ENCODE measurements around the gene PLG.
A peak's percentile ranks its signal among the peaks of the same experiment; 100 is the strongest.
"Not testable (repeated sequence)": the region's sequence is repeated elsewhere in the genome, so short reads cannot be mapped to it uniquely, and the experiment has no call there.

PLG gene

DNA sequence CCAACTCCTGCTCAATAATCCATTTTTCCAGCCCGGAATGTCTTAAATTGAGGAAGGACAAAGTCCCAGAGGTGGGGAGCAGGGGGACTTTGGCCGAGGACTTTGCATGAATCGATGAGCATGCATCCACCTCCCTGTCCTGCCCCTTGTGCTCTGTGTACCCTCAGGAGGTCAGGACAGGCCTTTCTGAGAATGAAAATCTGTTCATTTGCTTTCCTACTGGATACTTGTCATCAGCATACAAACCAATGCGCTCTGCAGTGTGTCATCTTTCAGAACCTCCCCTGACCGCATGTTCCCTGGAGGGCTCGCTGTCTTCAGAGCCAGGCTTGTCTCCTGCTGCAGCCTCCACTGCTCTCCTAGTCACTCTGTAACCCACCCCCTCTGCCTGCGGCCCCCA, 2.6 kb downstream of the PLG start:
- not testable (repeated sequence) for DNase-seq (ENCODE audit: low read depth)

DNA sequence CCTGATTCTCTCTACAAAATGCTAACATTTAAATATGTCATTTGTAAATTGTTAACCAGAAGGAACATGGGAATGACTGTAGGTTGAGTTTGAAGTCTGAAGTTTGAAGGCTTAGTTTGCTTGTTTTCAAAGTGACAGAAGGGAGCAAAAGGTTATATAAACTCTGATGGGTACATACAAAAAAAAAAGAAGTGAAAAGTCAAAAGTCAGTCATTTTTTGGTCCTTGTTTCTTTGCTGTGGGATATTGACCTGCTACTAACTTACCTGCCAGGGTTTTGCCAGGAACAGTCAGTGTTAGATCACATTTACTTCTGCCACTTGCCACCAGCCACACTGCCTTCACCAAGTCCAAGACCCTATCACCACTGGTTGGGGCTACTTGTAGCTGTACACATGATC, 6.9 kb downstream of the PLG start:
- not testable (repeated sequence) for DNase-seq (ENCODE audit: low read depth)

DNA sequence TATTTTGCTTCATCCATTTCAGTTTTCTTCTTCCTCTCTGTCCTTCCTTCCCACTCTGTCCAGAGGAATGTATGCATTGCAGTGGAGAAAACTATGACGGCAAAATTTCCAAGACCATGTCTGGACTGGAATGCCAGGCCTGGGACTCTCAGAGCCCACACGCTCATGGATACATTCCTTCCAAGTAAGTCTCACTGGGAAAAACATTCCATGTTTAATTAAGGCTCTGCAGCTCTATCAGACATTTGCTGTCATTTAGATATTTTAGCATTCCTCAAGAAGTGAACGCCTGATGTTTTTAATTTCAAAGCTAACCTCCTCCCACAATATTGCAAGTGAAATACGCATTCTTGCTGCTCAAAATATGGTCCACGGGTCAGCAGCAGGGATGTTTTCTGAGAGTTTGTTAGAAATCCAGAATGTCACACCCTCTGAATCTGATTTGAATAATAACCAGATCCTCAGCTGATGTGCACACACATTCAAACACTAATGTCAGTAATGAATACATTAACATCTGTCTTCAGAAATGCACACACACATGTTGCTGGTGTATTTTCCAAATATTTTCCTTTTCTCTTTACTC, 12.8 kb downstream of the PLG start:
- no peak for DNase-seq (ENCODE audit: low read depth)

DNA sequence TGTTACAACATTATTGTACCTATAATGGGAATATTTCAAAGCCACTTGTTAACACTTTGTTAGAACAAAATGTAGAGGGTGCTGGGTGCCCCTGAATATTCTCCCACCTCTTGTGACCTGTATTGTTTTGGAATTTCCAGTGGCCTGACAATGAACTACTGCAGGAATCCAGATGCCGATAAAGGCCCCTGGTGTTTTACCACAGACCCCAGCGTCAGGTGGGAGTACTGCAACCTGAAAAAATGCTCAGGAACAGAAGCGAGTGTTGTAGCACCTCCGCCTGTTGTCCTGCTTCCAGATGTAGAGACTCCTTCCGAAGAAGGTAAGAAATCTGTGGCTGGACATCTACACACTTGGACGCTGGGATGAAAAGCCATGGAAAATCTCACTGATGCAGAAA, 28.9 kb downstream of the PLG start:
- DNase-seq (ENCODE audit: low read depth) = peak; percentile 6

DNA sequence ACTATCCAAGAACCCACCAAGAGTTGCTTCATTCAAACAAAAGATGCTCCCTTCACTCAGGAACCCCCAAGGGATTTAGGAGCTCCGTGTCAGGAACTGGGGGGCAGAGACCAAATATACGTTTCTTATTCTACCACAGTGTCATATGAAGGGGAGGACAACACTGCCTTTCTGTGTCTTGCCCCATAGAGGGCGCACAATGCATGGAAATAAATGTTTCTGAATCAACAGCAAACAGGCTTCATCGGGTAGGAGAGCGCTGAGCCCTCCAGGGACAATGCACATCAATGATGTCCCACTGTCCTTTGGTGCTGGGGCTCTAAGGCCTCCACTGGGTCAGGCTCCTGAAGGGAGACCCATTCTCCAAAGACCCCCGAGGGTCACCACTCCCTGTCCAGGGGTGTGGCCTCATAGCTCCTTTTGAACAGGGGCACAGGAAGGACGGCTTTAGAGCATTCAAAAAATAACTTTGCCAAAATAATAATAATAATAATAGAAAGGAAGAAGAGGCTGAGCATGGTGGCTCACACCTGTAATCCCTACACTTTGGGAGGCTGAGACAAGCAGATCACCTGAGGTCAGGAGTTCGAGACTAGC, 31.1 kb downstream of the PLG start:
- DNase-seq (ENCODE audit: low read depth) = peak; percentile 48

DNA sequence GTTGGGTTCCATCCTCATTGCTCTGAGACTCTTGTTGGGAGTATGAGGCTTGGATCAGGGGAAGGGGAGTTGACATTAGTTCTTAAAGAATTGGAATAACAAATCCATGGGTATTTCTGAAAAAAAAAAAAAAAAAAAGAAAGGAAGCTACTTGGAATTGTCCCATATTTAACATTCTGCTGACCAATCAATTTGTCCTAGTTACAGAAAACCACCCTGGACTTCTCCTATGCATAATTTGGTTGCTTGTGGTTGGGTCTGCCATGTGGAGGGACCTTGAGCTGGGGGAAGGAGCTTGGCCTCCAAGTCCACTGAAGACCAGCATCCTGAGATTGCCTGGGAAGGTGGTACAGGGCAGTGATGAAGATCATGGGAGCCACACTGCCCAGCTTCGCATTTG, 32.6 kb downstream of the PLG start:
- no peak for DNase-seq (ENCODE audit: low read depth)

DNA sequence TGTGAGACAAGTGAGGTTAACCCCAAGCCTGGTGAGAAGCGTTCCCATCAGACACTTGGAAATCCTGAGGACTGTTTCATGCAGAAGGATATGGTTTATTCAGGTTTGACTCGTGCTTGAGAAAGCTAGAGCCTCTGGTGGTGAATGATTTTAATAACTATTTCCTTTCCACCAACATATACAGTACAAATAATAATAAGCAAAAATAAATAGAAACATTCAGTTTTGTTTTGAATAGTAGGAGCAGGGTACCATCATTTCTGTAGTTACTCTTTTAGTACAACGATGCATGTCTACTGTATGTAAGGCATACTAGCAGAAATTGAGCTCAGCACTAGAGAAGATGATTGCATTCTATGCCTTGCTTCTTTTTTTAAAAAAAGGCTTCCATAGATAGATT, 33.5 kb downstream of the PLG start:
- DNase-seq (ENCODE audit: low read depth) = no peak

DNA sequence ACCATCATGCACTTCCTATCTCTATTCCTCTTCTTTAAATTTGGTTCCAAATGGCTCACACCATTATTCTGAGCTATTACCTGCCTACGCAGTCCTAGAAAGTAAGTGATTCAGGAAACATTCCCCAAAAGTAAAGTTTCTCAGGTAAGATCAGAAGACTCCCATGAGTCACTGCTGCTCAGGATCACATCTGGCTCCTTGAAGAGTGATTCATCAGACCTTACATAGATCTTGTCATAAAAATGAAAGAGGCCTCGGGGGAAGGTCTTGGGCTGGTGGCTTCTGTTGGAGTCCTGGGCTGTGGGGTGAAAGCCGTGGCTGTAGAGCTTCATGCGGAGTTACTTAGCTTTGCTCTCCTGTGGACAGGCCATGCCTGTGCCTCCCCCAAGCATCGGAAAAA, 35.9 kb downstream of the PLG start:
- no peak for DNase-seq (ENCODE audit: low read depth)

DNA sequence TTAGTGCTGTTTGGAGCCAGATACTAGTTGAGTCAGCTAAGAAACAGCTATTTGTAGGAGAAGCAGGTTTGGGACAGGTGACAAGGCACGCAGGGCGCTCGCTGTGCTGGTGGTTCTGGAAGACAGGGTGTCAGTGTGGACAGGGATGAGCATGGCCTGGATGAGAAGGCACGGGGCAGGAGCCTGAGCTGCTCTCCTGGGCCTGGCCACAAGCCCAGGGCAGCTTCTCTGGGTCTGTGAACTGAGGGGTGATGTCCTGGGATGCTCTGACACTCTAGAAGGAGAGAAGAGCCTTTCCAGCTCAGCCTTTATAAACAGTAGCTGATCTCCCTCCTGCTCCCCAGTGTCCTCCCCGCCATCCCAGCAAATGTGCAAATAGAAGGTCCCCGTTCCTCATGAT, 37.9 kb downstream of the PLG start:
- no peak for DNase-seq (ENCODE audit: low read depth)

DNA sequence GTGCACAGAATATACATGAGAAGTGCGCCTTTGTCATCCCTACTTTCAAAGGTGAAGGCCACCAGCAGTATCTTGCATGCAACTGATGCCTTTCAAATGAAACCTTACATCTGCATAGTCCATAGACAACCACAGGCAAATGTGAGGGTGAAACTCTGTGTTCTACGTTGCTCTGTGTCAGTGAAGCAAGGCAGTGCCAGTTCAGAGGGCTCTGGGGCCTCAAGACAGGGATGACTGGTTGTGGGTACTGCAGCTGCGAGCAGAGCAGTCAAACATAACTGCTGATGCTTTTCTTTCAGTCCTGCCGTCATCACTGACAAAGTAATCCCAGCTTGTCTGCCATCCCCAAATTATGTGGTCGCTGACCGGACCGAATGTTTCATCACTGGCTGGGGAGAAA, 39.0 kb downstream of the PLG start:
- not testable (repeated sequence) for DNase-seq (ENCODE audit: low read depth)

DNA sequence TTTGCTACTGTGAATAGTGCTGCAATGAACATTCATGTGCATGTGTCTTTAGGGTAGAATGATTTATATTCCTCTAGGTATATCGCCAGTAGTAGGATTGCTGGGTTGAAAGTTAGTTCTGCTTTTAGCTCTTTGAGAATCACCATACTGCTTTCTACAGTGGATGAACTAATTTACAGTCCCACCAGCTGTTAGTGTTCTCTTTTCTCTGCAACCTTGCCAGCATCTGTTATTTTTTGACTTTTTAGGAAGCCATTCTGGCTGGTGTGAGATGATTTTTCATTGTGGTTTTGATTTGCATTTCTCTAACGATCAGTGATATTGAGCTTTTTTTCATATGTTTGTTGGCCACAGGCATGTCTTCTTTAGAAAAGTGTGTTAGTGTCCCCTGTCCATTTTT, 40.0 kb downstream of the PLG start:
- DNase-seq (ENCODE audit: low read depth) = no peak

DNA sequence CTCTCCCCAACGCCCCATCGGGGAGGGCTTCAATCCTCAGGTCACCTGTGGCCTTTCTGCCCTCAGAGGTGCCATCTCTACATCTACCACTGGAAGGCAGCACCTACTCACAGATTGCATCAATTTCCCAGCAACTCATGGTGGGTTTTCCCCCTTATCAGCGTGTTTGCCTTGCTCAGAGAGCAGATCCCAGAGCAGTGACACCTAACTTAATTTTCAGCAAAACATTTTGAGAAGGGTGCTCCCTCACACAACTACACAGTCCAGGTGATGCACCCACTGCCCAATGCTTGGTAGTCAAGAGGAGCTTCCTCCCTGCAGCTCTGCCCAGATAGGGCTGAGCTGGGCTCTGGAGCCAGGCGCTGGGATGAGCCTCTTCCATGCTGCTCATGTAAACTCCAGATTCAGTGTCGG, 48.2 kb downstream of the PLG start:
- no peak for DNase-seq (ENCODE audit: low read depth)

DNA sequence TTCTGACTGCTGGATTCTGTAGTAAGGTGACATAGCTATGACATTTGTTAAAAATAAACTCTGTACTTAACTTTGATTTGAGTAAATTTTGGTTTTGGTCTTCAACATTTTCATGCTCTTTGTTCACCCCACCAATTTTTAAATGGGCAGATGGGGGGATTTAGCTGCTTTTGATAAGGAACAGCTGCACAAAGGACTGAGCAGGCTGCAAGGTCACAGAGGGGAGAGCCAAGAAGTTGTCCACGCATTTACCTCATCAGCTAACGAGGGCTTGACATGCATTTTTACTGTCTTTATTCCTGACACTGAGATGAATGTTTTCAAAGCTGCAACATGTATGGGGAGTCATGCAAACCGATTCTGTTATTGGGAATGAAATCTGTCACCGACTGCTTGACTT, 51.2 kb downstream of the PLG start:
- not testable (repeated sequence) for DNase-seq (ENCODE audit: low read depth)

DNA sequence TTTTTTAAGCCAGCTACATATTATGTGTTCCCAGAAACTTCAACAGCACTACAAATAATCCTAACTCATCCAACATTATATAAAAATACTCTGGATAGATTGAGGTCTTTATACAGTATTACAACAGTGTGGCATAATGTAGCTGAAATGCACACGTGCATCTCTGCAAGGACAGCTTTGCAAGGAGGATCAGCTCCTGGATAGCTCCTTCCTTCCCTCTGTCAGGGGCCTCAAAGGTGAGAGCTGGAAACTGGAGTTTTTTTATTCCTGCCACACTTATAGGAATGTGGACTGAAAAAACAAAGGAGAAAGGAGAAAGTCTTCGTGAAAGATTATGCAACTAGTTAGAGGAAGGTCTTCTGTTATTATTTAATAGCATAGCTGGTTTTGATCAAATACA, 53.1 kb downstream of the PLG start:
- DNase-seq (ENCODE audit: low read depth) = no peak

DNA sequence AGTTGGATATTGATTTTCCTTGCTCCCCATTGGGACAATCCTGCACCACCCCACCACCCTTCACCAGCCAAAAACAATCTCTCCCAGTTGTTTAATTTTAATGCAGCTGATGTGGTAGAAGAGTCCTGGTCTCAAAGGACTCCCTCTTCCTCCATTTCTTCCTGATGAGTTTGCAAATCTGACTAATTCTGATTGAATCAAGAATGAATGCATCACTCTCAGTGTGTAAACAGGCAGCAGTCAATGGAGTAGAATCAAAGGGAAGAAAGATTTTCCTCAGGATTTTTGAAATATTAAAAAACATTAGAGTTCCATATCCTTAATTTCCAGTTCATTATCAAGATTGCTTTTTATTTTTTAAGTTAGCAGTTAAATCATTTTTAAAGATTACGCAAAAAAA, 54.0 kb downstream of the PLG start:
- DNase-seq (ENCODE audit: low read depth) = no peak

DNA sequence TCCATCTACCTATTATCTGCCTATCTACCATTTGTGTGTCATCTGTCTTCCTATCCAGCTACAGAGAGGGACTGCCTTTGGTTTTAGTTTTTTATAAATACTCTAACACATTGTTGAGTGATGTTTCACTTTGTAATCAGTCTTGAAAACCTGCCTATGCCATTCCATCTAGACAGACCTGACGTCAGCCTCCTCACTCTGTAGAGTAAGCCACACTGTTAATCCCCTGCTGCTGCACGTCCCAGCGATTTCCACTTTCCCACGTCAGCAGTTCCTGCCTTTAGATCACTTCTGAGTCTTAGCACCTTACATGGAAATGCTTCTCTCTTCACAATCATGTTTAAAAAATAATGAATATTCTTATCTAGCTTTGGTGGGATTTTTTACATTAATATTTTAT, 54.8 kb downstream of the PLG start:
- no peak for DNase-seq (ENCODE audit: low read depth)

DNA sequence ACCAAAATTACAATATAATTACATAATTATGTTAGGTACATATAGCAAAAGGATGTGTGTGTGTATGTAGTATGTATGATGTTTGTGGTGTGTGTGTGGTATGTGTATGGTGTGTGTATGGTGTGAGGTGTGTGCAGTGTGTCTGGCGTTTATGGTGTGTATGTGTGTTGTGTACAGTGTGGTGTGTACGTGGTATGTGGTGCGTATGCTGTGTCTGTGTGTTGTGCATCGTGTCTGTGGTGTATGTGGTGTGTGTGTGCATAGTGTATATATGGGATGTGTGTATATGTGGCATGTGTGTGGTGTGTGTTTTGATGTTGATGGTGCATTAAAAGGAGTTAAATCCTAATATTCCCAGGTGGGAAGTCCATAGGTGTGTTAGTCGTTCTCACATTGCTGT, 62.8 kb downstream of the PLG start:
- DNase-seq (ENCODE audit: low read depth) = no peak

DNA sequence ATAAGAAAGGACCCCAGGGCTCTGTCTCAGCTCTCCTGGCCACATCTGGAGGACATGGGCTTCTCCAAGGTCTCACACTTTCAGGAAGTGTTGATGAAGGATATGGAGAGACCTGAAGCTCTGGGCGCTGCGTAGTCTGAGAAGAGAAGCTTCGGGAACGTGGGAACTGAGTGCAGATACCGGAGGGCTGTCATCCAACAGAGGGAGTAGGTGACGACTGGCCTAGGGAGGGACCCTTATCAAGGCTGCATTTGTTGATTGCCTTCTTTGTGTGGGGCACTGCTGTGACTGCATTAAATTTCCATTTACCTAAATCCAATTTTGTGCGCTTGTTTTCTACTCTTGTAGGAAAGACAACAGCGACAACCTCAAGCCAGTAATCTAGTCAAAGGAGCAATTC, 63.4 kb downstream of the PLG start:
- DNase-seq (ENCODE audit: low read depth) = no peak

DNA sequence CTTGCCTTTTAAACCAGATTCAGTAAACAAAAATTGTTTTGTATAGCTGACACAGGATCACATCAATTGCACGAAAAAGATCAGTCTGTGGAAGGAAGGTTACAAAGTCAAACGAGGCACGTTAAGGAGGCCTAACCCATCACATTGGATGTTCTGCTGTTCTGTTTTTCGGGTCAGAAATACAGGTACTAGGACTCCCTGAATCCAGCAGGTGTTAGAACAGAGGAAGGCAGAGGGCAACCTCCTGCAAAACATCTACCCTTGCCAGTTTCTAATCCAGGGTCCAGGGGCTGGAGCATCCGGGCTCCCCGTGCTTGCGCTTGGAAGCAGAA, 64.6 kb downstream of the PLG start:
- no peak for DNase-seq (ENCODE audit: low read depth)

DNA sequence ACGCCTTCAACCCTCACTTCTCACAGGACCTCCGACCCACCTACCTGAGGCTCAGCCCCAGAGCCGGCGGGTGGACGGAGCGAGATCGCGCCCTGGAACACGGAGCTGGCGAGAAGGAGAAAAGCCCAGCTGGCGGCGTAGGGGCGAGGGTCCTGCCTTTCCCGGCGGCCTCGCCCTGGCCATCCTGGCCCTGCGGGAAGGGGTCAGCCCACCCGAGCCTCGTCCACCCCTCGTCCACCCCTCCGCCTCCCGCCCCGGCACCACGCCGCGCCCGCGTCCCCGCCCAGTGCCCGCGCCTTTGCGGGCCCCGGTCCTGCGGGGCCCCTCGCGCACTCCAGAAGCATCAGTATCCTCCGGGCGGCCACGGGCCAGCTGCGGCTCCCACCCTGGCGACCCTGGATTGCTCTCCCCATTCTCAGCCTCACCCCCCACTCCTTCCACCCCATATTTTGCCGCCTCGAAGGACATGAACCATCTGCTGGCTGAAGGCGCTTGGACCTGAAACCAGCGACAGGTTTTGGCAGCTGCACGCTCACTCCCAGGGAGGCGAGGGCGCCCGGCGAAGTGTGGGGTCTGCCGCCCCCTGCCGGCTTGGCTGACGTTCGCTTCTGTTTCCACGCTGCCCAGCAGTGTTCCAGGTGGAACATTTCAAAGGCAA, 65.1 kb downstream of the PLG start:
- DNase-seq (ENCODE audit: low read depth) = peak; percentile 1

DNA sequence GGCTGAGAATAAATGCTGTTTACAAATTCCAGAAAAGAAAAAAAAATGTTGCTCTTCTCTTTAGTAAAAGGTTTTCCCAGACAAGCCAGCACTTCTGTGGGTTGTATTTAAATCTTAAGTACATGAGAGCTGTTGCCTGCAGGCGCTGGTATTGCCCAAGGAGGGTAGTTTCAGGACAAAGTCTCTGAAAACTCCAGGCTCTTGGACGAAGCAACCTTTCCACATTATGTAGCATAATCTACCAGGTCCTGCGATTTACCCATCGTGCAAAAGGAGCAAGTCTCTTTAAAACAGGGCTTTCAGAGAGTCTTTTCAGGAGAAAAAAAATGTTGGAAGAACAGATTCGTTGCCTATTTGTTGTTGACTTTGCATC, 65.6 kb downstream of the PLG start:
- no peak for DNase-seq (ENCODE audit: low read depth)

DNA sequence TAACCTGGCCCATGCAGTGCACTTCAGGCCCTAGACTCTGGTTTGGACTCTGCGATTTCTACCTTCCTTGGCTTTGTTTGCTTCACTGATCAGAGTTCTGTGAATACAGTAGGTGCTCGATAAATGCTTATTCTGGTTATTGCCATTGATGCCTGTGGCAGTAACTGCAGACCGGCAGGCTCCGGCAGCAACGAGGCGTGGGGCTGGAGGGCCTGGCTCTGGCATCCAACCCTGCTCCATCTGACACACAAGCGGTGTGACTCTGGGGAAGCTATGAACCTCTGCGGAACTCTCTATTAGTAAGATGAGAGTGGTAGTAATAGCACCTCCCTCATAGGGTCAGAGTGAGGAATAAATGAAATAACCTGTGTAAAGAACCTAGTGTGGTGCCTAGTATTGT, 66.1 kb downstream of the PLG start:
- DNase-seq (ENCODE audit: low read depth) = no peak

DNA sequence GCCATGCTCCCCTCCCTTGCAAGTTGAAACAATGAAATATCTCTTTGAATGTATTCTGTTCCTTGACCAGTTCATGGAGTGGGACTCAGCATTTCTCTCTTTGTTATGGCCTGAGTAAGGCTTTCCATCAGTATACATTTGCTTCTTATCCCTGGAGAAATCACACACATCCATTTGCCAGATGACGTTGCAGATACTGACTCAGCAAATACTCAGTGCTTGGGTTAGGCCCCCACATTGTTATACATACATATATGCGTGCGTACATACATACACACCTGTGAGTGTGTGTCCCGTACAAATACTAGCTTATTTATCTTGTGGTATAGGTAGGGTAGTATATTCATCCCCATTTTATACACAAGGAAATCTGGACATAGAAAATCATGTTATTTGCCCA, 72.4 kb downstream of the PLG start:
- no peak for DNase-seq (ENCODE audit: low read depth)
